Stimulated activated CD8-positive, alpha-beta memory T cell treated with anti-CD3 and anti-CD28 coated beads, Interleukin-15, amount 100 ng/mL, for 24 hours (primary cell): ENCODE measurements around the gene RCSD1.

Experiments used
- DNase-seq: peaks from one replicate; pipeline ENCODE4 v3.0.0-alpha.2; 2020; ENCODE audit warnings: low read depth

Gene RCSD1

DNA sequence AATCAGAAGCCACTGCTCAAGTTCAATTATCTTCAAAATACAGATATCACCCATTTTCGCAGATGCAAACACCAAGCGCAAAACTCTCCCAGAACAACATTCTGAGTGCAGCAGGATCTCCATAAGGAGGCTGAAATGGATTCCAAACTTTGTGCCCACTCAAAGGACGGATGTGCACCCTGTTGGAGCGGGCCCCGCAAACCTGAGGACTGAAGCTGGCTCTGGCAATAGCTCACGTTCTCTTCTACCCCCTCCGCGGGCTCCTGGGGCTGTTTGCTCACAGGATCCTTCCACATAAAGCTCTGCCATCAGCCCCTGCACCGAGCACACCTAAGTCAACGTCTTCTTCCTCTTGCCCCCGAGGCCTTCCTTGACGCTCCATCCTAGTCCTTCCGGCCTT, 11.7 kb upstream of the RCSD1 start:
- no peak for DNase-seq

DNA sequence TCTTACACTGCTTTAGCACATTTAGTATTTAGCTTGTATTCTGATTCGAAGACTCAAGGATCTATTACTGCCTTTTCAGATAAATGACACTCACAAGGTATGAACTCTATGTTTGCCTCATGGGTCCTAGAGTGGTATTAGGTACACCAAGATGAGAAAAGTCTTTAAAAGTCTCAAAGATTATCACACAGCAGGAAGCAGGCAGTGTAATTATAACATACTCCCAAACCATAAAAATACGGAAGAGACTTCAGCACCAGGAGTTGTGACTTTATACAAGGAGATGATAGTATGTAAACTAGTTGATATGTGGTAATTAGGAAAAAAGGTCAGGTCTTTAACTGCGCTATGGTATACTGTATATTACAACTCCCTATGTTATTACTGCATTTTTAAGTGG, 11.2 kb upstream of the RCSD1 start:
- DNase-seq, result no peak

DNA sequence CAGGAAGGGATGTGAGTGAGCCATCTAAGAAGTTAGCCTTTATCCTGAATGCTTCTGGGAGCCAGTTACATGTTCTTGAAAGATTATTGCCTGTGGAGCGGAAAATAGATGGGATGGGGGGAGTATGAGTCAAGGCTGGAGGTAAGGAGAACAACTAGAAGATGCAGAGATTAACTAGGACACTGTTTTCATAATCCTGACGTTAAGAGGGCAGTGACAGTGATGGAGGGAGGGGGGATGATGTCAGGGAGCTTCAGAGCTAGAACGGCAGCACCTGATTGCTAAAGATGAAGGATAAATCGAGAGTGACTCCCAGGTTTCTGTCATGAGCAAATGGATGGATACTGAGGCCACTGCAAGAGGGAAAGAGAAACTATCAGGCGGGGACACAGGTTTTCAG, 10.0 kb upstream of the RCSD1 start:
- DNase-seq, result no peak

DNA sequence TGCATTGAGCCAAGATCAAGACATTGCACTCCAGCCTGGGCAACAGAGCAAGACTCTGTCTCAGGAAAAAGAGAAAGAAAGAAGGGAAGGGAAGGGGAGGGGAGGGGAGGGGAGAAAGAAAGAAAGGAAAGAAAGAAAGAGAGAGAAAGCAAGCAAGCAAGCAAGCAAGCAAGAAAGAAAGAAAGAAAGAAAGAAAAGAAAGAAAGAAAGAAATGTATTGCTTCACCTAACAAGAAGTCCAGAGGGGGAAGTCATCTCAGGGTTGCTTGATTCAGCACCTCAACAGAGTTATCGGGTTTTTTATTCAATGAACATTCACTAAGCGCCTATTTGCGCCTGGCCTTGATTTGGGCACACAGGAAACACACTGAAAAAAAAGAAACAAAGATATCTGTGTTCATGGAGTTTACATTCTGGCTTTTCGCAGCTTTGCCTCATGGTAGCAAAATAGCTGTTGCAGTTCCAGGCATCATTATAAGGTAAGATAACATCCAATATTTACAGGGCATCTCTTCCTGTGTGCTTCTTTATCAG, 8.2 kb upstream of the RCSD1 start:
- DNase-seq, result no peak

DNA sequence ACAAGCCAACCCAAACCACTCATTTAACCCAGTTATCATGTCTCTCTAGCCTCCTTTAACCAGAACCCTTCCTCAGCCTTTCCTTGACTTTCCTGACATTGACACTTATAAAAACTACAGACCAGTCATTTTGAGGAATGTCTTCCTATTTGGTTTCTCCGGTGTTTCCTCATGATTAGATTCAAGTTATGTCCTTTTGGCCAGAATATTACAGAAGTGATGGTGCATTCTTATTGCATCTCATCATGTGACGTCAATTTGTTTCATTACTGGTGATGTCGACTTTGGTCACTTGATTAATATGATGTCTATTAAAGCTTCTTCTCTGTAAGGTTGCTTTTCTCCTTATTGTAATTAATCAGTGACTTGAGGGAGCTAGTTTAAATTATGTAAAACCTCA, 6.1 kb upstream of the RCSD1 start:
- no peak for DNase-seq

DNA sequence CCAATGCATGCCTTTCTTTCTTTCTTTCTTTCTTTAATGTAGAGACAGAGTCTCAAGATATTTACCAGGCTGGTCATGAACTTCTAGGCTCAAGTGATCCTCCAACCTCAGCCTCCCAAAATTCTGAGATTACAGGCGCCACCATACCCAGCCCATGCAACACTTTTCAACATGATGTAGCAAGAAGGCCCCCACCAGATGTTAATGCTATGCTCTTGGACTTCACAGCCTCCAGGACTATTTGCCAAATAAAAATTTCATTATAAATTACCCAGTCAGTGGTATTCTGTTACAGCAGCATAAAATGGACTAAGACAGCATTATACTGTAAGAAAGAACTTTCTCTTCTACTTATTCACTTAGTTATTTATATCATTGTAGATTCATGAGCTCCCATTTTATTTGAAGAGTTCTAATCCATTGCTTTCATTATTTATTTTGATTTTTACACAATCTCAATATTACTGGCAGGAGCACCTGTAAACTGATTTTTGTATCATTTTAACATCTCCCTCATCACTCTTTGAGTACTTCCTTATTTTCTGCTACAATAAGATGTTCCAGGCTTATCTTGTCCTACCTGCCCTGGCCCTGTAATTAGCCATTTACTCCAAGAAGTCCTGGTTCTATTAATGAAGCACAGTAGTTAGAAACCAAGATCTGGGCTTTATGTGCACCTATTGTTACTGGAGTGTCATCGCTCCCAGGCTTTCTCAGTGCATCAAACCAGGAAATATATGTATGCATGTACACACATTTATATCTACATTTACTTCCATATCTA, 4.8 kb upstream of the RCSD1 start:
- DNase-seq, result no peak

DNA sequence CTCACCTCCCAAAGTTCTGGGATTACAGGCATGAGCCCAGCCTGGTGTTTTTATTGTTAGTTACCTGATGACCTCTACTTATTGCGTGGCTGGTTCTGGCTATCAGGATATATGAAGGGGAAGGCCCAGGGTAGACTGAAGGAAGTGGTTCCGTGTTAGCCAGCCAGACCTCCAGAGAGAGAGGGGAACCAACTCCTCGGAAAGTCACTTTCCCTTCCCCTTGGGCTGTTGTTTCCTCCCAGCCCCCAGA, 2.5 kb upstream of the RCSD1 start:
- DNase-seq, result no peak

DNA sequence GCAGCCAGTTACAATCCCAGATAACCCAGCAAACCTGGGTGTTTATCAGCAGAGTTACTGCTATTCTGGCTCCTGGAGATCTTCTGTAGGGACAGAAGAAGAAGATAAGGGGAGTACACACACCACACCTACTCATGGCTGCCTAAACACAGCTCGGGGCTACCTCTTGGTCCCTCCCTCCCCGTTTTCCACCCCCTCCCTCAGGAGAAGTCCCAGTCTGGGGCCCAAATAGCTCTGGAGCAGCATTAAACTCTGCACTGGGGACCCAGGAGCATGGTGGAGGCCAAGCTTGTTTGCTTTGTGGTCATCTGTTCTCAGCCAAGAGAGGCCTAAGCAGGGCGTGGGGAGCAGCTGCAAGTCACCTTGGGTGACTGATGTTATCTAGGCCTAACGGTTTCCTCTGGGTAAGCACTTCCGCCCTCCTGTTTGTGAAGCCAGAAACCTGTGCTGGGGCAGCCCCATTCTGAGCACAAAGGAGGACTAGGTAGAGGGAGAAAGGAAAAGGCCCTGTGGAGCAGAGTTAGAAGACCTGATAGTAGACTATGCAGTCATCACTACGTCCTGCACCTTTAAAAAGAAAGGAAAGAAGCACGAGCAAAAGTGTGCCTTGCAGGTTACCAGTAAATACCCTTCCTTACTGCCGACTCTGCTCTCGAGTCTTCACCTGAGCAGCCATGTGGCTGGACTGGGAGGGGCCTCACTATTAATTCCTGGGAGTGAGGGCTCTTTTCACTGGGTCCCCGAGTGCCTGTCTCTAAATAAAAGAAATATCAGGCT, 2.0 kb upstream of the RCSD1 start:
- DNase-seq, result no peak

DNA sequence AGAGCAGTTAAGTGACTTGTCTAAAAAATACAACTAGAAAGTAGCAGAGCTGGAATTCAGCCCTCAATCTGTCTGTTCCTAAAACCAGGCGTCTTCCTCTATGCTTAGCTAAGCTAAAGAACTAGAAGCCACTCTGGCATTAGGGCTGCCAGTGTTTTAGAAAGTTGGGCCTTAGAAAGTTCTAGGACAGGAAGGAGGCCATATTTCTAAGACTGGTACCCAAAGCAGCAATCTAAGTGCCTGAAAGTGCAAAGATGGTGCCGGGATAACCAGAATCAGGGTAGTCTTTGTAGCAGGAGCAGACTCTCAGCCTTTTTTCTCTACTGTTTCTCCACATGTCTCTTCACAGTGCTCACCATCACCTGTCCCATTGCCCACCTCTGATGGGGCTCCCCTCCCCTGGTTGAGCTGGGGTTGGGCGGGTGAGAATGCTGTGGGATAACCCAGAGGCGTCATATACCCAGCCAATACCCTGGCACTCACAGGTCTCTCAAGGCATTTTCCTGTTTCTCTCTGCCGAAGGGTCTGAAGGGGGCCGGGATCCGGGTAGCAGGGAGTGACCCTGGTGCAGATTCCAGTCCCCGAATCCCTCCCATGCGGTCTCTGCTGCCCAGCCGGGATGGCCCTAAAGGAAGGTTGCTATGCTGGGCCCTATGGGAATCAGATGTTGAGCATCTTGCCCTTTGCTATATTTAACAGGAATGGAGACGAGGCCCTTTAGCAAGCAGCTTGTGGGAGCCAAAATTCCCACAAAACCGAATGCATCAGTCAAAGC, 1.1 kb upstream of the RCSD1 start:
- DNase-seq, result no peak

DNA sequence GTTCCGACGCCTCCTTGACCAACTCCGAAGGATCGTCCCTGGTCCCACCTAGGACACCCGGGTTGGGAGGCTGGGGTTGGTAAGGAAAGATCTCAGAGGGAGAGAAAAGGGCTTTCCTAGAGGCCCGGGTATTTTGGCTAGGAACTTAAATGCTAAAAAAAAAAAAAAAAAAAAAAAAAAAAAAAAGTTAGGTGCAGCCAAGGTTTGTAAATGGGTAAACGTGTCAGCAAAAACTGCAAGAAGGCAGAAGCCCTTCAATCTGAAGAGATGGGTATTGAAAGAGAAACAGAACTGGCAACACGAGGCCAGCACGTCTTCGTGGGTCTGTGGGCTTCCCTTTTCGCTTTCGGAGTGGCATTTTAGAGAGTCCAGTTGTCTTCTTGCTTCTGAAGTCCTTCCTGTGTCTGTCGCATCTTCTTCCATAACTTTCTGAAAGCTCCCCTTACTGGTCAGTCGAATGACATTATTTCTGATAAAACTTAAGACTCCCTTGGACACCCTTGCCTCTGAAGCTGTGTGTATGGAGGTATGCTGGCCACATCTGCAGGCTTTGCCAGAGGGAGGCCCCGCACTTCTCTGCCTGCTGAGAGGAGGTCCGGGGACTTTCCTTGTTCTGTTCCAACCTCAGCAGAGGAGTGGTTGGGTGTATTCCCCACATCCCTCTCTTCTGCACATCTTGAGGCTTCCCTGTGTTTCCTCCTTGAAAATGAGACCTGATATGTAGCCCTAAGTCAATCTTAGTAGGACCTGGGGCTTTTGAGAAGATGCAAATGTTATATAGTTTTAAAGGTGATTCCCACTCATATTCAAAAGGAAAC, 745 bp downstream of the RCSD1 start:
- DNase-seq, result no peak

DNA sequence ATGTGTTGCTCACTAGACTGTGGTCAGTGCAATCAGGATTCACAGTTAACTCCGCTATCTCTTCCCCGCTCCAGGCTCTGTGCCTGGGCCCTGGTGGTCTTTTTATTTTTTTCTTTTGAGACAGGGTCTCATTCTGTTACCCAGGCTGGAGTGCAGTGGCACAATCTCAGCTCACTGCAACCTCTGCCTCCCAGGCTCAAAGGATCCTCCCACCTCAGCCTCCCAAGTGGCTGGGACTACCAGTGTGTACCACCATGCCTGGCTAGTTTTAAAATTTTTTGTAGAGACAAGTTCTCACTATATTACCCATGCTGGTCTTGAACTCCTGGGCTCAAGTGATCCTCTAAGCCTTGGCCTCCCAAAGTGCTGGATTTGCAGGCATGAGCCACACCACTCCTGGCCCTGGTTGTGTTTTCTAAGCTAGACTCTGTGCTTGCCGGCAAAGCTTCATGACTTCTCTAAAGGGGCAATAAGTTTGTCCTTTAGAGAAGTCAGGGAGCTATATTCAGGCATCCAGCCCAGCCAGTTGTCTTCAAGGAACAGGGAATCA, 1.4 kb downstream of the RCSD1 start:
- no peak for DNase-seq

DNA sequence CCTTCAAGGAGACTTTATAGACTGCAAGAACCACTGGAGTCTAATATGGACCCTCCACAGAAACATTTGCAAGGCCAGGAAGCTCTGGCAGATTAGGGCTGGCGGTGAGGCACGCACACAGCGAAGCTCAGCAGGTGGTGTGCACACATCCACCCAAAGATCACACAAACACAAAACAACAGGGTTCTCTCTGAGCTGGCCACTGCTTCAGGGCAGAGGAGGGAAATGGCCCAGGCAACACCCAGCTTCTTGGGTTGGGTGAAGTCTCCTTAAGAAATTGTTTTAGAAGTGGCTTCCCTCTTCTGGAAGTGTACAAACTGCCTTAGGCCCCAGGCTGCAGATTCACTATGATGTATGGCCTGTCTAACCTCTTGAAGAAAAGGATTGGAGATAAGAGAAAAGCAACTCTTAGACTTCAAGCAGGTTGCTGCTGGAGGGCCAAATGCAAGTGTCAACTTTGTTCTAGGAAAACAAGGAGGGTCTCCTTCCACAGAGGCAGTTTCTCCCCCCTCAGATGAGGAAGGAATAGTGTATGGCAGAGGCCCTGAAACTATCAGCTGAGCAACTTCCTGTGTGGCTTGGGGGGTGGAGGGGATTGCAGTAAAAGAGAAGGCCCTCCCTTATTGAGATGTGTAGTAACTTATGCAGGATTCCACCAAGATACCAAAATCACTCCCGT, 2.0 kb downstream of the RCSD1 start:
- DNase-seq, result no peak

DNA sequence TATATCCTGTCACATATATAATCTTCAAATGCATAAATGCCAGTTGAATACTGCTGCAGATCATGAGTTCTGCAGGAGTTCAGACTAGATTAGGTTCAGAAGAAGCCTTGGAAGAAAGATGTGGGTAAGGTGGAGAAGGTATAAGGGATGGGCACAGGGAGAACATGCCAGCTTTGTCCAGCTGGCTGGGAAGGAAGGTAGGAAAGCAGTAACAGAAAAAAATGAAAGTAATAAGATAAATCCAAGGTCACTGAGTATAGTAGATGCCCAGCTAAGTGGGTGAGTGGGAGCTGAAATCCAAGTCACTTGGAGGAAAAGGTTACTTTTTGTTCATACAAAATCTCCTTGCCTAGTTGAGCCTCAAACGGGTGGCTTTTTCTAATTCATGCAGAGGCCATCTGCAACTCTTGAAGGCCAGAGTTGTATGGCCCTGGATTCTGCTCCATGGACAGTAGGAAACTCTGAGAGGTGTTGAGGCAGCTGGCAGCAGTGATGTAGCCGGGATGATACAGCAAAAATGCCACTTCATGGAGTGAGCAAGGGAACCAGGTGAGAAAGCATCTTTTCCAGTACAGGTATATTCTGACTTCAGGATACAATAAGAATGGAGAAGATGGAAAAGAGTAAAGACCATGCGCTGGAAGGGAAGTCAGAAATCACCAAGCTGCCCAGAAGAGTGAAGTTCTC, 3.4 kb downstream of the RCSD1 start:
- no peak for DNase-seq

DNA sequence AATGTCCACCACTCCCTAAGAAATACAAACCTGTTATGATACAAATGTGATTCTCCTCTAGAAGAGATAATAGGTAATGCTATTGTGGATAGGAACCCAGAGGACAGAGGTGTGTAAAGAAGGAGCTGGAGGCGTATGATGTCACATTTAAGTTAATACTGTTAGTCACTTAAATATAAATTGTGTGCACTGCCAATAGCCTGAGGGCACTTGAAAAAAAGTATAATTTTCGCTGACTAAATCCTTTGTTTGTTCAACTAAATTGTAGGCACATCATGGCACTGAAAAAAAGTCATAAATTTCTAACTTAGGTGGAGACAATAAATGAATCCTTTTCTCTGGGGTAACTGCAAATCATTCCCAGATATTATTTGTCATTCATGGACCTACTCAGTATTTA, 4.4 kb downstream of the RCSD1 start:
- DNase-seq, result no peak

DNA sequence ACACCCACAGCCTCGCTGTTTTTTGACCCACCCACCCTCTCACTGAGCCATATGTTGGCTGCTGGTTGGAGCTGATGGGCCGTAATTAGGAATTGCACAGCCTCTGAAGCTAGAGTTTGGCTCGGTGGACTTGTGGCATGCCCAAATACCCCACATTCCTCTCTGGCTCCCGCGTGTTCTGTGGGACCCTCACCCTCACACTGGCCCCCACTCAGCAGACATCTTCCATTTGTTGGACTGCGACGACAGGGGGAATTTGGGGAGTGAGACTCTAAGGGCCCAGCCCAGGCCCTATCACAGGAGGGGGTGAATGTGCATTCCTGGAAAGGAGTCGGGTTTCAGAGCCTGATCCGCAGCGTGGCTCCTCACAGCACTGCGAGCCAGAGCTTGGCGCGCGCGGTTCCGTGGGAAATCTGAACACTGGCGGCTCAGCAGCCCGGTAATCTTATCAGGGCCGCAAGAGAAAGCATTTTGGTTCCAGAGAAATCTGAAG, 5.2 kb downstream of the RCSD1 start:
- no peak for DNase-seq

DNA sequence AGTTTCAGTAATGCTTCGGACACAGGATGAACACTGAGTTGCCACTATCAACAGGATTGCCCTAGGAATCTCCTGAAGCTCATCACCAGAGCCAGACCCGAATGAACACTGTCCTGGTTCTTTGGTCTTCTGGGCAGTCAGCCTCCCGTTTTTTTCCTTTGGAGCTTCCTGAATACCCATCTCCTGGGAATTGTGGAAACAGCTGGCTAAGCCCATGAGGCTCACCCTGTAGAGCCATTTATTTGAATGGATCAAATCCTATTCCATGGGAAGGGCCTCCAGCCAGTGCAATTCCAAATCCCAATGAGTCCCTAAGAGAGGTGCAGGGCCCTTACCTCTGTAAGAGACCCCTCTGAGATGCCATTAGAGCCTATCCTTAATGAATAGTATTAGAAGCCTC, 5.9 kb downstream of the RCSD1 start:
- no peak for DNase-seq

DNA sequence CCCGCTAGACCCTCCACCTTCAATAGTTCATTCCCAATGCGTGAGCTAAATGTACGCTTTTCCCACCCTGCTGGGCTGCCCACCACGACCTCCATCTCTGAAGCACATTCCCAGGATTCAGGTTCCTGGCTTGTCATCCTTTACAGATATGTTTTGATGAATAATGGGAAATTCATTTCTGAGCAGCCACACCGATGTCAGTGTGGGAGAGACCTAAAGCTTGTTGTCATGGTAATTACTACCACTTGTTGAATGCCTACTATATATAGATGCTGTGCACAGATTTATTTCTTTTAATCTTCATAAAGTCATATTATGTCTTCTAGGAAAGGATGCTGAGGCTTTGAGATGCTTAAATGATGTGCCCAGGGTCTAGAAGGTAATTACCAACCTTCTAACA, 8.0 kb downstream of the RCSD1 start:
- no peak for DNase-seq

DNA sequence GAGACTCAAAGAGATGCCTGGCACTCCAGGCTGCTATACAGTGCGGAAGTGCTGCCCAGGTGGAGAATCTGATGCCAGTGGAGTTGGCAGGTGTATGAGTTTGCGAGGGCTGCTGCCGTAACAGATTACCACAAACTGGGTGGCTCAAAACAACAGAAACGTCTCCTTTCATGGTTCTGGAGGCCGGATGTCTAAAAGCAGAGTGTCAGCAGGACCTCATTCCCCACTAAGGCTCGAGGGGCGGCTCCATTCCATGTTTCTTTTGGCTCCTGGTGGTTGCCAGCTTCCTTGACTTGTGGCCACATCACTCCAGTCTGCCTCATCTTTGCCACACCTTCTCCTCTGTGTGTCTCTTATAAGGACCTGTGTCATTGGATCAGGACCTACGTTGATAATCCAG, 10.0 kb downstream of the RCSD1 start:
- DNase-seq, result no peak

DNA sequence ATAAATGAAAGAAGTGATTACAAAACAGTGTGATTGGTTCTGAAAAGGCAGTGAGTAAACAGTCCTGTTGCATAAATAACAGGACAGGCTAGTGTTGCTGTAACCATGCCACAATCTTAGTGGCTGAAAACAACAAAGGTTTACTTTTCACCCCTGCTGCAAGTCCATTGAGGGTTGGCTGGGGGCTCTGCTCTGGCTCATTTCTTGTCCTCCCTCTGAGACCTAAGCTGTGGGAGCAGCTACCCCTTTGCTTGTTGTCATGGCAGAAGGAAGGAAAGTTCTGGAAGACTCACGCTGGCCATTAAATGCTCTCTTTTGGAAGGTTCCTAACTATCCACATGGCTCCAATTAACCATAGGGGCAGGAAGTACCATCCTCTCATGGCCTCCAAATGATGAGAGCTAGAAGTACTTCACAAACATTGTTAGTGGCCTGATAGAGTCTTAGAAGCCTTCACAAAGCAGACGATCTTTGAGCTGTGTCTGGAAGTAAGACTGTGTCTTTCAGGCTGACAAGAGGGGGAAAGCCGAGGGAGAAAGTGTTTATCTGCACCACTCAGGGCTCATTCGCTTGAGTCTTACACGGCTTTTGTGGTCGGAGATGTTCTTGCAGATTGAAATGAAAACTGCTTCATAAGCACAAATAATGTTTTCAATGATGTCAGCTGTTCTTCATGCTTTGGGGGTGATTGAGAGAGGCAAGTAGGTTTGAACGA, 11.9 kb downstream of the RCSD1 start:
- DNase-seq, result no peak

DNA sequence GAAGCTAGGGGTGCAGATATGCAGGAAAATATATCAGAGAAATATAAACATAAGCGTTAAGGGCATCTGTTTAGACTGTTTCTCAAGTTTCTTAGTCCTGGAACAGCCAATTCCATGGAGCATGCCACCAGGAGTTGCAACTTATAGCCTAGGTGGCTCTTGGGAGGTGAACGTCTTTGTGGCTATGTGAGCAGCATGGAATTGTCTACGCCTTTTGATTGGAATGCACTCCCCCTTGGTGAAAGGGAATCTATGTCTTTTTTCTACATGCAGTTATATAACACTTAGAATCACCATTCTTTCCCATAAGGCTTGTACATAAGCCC, 12.4 kb downstream of the RCSD1 start:
- DNase-seq, result no peak
